HG02870 (cell line): ENCODE measurements around the gene NGLY1.

Source experiments
- ATAC-seq: cut with Tn5 transposase; IDR thresholded peaks from one replicate; pipeline ENCODE4 v1.9.1; 2021; ENCODE audit warnings: mild to moderate bottlenecking, moderate library complexity; ENCODE audit not compliant: unreplicated experiment

The NGLY1 gene, protein sequence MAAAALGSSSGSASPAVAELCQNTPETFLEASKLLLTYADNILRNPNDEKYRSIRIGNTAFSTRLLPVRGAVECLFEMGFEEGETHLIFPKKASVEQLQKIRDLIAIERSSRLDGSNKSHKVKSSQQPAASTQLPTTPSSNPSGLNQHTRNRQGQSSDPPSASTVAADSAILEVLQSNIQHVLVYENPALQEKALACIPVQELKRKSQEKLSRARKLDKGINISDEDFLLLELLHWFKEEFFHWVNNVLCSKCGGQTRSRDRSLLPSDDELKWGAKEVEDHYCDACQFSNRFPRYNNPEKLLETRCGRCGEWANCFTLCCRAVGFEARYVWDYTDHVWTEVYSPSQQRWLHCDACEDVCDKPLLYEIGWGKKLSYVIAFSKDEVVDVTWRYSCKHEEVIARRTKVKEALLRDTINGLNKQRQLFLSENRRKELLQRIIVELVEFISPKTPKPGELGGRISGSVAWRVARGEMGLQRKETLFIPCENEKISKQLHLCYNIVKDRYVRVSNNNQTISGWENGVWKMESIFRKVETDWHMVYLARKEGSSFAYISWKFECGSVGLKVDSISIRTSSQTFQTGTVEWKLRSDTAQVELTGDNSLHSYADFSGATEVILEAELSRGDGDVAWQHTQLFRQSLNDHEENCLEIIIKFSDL

DNA sequence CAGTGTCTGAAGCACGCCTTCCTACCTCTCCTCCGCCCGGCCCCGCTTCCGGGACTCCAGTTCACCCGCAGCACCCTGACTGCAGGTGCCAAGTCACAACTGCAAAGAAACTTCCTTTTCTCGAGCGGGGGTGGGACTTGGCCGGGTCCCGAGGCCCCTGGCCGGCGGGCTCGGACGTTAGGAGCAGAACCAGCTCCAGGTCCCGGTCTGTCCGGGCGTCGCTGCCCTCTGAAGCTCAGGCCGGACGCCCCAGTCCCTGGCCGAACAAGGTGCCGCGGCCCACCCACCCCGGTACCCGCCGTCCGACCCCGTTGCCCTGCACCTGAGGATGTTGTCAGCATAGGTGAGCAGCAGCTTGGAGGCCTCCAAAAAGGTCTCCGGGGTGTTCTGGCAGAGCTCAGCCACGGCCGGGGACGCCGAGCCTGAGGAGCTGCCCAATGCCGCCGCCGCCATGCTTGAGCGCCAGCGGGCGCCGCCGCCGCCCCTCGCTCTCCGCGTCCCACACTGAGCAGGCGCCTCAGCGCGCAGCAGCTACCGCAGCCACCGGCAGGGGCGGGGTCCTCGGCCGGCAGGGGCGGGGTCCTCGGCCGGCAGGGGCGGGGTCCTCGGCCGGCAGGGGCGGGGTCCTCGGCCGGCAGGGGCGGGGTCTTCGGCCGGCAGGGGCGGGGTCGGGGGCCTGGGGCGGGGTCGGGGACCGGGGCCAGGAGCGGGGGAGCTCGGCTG is at the start of gene NGLY1:
NGLY1 (minus strand) TSS at position 506 of the 723 bp plus-strand sequence; CDS start at position 453, 53 bp downstream.
- peak; percentile 58 for ATAC-seq

DNA sequence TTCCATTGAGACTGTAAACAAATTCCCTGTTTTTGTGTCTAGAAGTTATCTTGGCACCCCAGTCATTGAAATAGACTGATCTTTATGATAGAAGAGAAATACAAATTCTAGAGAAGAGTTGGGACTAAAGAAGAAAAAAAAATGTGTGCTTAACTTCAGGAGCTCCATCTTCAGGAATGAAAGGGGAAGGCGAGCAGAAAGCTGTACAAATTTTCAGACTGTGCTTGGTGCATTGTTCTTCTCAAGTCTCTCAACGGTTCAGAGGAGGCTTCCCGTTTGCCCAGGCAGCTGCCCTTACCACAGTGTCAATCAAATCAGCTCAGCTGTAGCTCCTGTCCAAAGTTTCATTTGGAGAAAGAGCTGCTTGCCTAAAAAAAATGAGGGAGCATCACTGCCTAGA is 48.3 kb upstream of the NGLY1 start:
- no peak for ATAC-seq

DNA sequence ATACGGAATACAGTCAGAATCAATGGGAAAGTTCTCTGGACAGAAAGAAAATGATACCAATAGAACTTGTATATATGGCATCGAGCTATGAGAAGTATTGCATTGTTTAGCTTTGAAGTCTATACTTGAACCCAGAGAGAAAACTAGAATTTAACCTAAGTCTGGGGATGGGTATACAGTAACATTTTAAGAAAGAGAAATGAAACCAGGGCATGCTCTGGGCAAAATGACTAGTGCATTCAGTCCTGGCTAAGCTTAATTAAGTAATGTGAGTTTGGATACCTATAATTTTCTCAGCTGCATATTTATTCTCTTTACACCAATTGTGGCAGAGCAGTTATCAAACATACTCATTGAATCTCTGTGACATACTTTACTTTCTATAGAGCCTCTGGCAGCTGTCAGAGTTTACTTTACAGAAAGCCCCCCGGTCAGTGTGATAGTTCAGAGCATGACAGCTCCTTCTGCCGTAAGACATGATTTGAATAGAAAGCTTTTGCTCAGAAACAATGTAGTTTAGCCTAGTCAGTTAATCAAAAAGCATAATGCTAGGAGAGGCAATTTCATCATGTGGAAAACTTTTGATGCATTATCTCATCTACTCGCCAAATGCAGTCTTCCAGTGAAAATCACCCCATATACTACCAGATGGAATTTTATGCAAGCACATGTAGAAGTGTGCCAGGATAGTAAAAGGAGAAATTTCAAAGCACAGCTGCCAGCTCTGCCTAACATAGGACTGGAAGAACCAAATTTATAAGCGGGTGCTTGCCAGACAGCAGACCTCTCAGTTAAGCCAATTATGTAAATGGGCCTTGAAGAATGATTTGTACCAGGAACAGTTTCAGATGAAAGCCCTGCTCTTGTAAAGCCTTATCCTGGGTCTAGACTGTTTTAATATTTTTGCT is 47.4 kb upstream of the NGLY1 start:
- ATAC-seq, result no peak

DNA sequence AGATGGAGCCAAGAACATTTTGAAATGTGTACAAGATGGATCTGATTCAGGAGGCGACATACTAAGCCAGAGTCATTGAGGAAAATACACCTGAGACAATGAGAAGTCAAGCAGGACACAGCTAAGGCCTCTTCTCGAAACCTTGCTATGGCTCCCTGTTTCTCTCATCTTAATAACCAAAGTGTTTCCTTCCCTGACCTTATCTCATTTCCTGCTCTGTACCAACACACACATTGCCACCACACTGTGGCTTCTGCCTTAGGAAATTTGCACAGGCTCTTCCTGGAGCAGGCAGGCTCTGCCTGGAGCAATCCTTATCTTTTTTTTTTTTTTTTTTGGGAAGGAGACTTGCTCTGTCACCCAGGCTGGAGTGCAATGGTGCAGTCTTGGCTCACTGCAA is 43.3 kb upstream of the NGLY1 start:
- ATAC-seq, result no peak

DNA sequence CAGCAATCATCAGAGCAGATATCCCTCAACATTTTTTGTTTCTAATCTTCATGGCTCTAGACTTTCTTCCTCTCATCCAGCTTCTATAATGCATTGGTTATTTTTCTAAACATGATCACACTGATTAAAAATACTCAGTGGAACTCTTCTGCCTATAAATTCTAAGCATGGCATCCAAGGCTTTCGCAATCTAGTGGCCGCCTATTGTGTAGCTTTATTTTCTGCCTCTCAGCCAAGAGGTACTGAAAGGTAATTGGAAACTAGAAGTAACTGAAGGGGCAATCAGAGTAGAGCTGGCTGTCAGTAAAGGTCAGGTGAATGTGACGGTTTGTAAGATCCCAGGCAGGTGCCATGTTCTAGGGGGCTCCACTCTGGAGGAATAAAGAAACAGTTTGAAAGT is 40.1 kb upstream of the NGLY1 start:
- no peak for ATAC-seq

DNA sequence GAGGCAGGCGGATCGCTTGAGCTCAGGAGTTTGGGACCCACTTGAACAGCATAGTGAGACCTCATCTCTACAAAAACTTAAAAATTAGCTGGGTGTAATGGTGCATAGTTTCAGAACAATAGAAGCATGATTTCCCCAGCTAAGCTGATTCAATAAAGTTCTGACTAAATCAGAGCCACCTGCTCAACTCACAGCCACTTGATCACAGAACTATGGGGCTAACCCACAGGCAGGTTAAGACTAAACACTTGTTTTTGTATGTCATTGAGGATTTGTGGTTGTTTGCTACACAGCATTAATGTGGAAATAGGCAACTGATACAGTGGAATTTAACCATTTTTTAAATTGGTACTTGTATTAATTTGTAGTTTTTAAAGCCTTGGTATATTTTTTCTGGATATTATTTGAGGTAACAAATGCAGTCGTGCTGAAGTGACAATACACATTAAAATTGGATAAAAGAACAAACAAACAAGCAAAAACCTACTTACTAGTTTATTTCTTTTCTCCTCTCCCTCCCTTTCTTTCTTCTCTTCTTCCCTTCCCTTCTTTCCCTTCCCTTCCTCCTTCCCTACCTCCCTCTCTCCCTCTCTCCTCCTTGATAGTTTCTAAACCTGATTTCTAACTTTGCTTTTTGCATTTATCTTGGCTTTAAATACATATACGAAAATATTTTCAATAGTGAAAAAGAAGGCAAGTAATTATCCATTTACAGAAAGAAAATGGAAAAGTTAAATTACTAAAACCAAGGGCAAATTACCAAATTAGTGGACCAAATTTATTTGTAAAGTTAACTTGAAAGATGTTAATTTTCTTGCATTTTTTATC is 38.7 kb upstream of the NGLY1 start:
- ATAC-seq, result no peak

DNA sequence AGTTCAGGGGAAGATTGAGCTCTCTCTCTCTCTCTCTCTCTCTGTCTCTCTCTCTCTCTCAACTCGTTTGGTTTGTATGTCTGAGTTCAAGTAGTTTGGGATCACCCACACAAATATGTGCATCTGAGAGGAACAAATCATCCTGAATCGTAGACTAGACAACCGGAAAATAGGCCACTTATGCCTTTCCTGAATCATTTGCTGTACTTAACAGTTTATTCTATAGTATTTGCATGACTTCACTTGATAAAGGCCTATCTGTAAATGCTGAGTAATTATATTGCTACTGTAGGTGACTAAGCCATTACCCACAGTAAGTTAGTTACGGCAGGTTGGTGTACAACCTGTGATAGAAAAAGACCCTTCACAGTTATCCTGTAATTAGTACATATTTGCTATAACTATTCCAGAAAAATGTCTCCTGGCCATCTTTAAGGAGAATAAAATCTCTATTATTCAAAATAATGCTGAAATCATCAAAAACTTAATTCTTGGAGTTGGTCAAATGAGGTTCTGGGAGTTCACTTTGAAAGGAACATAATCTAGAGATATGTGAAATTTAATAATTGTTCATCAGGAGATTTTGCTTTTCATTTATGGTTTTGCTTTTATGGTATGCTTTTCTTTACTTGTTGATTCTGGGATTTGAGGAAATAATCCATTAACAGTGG is 37.7 kb upstream of the NGLY1 start:
- no peak for ATAC-seq

DNA sequence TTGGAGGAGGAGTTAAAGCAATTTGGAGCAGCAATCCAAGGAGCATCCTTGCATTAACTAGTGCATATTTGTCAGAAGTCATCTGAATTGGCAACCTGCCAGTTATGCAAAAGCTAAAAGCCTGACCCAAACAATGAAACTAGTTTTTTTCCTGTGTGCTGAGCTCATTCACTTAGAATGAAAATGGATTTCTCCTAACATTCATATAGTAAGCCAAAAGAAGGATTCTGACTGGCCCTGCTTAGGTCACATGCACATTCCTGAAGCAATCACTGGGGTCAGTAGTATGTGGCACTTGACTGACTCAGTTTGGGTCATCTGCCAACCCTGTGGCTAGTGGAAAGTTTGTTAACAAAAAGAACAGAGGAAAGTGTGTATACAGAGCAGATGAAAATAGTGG is 37.1 kb upstream of the NGLY1 start:
- ATAC-seq, result no peak

DNA sequence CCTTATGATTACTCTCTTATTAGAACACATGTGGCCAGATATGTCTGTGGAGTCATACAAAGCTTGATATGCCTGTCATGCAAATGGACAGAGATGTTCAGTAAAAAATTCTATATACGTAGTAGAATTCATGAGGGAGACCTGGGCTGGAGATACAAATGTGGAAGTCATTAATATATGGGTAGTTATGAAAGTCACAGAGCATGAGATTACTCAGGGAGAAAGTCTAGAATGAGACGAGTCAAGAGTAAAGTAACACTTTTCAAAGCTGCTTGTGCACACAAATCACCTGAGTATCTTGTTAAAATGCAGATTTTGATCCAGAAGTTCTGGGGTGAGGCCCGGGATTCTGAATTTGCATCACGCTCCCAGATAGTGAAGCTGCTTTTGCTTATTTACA is 35.1 kb upstream of the NGLY1 start:
- peak; percentile 57 for ATAC-seq

DNA sequence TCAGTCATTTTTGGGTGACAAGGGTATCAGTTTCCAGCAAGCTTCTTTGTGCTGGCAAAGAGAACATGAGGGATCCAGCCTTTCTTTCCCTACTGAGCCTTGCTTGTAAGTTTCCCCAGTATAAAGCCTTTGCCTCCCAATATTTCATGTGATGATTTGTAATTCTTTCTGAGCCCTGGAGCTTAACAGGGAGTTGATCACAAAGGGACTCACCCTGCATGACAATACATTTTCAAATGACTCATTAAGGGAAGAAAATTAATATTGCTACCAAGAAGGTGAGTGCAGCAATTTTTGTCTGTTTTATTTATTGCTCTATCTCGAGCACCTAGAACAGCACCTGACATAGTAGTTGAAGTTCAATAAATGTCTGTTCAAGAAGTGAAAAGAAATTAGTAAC is 34.4 kb upstream of the NGLY1 start:
- peak; percentile 44 for ATAC-seq

DNA sequence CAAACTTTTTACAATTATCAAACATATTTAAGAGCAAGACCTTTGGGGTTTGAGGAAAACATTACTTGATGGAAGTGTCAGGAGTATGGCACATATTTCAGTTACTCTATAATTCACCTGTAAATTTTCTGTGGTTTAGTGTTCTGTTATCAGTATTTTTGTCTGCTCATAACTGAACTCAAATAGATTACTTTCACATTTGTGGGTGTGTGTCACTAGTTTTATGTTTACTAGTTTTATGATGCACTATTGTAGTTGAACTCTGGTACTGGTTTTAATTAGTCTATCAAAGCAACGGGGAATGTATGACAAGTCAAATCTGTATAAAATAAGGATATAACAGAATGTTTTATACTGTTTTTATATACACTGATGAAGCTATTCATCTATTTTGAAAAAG is 33.9 kb upstream of the NGLY1 start:
- peak; percentile 58 for ATAC-seq

DNA sequence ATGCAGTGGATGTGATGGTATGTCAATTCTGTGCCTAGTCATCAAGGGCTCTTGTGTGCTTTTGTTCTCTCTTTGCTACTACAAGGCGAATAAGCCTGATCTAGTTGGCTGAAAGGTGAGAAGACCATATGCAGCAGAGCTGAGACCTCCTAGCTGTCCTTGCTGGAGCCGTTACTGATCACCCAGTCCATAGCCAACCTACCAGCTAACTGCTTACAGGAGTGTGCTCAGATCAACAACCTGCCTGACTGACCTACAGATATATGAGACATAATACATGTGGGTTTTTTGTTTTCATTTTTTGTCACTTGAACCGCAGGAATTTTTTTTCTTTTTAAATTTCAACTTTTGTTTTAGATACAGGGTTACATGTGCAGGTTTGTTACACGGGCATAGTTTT is 29.4 kb upstream of the NGLY1 start:
- ATAC-seq, result no peak

DNA sequence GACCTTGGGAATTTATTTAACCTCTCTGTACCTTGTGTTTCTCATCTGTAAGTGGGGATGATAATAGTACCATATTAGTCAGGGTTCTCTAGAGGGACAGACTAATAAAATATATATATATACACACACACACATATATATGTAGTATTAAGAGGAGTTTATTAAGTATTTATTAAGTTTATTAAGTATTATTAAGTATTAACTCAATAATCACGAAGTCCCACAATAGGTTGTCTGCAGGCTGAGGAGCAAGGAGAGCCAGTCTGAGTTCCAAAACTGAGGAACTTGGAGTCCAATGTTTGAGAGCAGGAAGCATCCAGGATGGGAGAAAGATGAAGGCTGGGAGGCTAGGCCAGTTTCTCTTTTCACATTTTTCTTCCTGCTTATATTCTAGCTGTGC is 21.4 kb upstream of the NGLY1 start:
- ATAC-seq, result no peak

DNA sequence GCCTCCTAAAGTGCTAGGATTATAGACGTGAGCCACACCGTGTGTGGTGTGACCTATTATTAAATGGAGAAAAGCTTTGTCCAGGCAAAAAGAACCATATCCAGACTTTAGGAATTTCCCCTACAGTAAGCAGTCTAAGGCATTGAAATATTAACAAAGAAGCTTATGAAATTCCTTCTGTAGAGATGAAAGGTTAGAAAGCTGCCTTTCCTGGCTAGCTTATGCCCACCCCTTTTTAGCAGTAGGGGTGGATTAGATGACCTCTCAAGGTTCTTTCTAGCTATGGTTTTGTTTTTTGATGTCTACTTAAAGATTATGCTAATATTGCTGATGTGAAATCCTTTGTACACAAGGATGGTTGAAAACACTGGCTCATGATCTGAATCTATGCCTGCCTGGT is 20.6 kb upstream of the NGLY1 start:
- no peak for ATAC-seq

DNA sequence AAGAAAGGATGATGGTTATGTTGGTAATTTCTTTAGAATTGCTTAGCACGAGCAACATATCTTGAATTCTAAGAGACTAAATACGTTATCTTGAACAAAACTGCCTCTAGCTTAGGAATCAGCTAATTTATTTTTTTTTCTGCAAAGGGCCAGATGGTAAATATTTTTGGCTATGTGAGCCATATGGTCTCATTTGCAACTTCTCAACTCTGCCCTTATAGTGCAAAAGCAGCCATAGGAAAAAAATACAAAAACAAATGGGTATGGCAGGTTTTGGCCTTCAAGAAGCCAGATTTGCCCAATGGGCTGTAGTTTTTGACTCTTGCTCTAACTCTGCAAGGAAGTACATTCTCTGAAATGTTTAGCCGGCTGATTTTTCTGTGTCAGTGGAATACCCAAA is 18.5 kb upstream of the NGLY1 start:
- no peak for ATAC-seq

DNA sequence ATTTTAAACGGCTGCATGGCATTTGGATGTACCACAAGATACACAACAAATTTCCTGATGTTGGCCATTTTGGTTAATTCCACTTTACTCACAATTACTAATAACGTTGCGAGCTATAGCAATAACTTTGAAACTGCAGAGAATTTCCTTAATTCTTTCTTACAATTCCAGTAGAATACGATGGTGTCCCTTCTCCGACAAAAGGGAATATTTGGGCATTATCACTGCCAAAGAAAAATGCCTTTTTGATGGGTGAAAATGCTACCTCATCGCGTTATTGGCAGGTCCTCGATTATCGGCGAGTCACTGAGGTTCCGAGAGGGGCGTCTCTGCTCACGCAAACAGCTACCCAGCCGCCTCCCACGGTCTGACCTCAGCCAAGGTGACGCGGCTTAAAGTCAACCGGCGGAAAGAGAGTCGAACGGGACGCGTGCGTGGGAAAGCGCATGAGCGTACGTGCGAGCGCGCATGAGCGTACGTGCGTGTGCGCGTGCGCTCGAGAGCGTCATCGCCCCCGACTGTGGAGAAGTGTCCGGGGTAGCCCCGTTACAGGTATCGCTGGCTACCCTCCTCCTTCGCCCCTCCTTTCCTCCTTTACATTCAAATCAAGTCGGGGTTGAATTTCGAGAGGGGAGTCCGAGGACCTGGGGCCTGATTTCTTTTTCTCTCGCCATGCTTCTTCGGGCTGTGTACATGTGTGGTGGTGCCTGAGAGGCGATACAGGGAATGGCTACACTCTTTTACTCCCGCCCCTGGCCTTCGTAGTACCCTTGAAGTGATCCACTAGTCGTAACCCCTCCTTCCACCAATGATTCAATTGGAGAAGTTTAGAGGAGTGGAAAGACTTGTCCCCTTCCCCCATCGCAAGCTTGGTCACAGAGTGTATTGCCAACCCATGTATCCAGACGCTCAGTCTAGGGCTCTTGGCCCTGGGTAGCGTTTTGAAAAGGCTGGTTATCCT is 6.6 kb upstream of the NGLY1 start, which contains the start of gene OXSM:
OXSM (plus strand) TSS at position 495 of the 961 bp plus-strand sequence. CDS start 931 bp downstream, outside the sequence.
- ATAC-seq, result peak; percentile 91

DNA sequence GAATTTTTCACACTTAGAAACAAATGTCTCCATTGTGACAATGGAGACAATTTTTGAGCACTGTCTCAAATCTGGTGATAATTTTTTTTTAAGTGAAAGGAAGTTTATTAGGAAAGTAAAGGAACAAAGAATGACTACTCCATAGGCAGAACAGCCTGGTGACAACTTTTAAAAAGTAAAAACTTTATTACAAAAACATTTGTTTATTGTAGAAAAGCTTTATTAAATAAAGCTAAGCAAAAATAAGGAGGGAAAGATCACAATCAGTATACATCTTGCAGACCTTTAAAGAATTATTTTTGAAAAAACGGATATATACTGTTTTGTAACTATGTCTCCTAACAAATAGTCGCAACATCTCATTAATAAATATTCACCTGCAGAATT is 6.0 kb upstream of the NGLY1 start:
- ATAC-seq, result no peak

DNA sequence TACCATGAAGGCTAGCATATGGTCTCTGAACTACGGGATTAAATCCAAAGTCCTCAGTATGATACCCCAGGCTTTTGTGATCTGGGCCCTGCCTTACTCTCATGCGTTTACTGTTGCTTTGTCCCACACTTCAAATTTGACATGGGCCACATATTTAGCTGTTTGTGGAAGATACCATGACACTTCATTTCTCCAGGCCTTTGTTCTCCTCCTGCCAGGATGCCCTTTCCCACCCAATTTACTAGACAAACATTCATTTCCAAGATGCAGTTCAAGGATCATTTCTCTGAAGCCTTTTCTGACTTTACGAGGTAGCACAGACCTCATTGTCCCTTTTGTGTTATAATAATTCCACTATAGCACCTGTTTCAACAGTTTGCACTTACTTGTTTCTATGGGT is 4.4 kb upstream of the NGLY1 start:
- no peak for ATAC-seq
